ENCODE measurements around the gene KIAA1143.

Gene KIAA1143

GRCh38 chr3:44761424-44762169 is at the start of gene KIAA1143, which contains the start of gene KIF15:
Gene KIAA1143 (minus strand): TSS chr3:44761619. CDS start chr3:44761602, 17 bp downstream.
Gene KIF15 (plus strand): TSS chr3:44761794. CDS start chr3:44761866, 72 bp downstream.
- peak; percentile 91 for FAIRE-seq

- no peak for FAIRE-seq
Observed at GRCh38 chr3:44805960-44806359, 44.5 kb upstream of the KIAA1143 start.

- no peak for FAIRE-seq
Observed at GRCh38 chr3:44803298-44803697, 41.9 kb upstream of the KIAA1143 start.

DNA sequence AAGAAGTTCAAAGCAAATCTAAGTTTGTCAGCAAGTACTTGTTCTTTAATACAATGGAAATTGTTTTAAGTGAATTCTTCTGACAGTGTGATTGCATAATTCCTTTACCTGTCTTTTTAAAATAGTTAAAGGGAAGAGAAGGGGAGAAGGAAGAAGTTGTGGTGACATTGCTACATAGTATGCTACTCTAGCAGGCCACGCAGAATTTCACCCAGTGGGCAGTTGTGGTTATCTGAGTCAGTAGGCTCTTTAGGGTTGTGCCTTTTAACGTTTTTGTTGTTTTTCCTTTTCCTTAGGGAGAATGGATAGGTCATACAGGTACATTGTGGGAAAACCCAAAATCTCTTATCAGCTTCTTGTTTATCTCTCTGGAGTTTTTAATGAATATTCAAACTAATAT is 40.6 kb upstream of the KIAA1143 start:
- FAIRE-seq: no peak

- no peak for FAIRE-seq
Observed at GRCh38 chr3:44795197-44795596, 33.8 kb upstream of the KIAA1143 start.

DNA sequence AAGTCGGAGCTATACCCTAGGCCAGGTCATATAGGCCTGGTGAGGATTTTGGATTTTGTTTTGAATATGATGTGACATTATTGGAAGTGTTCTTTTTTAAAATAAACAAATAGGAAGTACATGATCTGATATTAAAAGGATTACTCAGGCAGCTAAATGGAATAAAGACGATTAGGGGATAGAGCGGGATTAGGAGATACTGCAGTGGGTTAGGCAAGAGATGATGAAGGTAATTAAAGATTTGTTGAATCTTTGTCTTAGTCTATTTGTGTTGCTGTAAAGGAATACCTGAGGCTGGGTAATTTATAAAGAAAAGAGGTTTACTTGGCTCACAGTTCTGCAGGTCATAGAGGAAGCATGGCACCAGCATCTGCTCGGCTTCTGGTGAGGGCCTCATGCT is 21.5 kb upstream of the KIAA1143 start:
- no peak for FAIRE-seq

DNA sequence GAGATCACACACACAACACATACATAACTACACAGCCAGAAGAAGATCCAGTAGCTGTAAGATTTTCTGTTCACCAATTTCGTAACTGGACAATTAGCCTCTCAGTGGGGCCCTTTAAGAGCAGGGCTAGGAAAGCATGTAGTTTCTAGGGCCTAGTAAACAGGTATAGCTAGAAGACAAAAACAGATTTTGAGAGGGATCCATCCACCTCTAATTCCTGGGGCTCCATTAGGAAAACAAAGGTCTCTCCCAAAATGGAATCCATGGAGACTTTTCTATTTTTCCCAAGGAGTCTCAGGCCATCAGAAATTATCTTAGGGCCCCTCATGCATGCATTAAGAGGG is 10.7 kb upstream of the KIAA1143 start:
- no peak for FAIRE-seq

- no peak for FAIRE-seq
Observed at GRCh38 chr3:44771424-44772098, 10.1 kb upstream of the KIAA1143 start.

GRCh38 chr3:44764248-44764647 is 2.8 kb upstream of the KIAA1143 start:
- no peak for FAIRE-seq

DNA sequence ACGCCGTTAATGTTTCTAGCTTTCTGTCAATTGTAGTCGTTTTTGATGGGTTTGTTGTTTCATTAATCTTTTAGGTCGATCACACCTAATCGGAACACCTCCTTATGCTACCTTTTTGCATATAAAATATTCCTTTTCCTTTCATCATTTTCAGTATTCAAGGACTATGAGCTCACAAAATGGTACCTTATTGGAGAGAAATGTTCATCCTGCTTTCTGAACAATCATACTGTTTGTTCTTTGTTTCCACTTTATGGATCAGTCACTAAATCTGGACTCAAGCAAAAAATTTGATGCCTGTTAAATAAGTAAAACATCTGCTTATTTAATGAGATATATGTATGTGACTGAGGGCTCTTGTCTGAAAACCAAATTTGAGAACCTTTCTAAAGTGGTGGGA is 1.3 kb upstream of the KIAA1143 start:
- no peak for FAIRE-seq

DNA sequence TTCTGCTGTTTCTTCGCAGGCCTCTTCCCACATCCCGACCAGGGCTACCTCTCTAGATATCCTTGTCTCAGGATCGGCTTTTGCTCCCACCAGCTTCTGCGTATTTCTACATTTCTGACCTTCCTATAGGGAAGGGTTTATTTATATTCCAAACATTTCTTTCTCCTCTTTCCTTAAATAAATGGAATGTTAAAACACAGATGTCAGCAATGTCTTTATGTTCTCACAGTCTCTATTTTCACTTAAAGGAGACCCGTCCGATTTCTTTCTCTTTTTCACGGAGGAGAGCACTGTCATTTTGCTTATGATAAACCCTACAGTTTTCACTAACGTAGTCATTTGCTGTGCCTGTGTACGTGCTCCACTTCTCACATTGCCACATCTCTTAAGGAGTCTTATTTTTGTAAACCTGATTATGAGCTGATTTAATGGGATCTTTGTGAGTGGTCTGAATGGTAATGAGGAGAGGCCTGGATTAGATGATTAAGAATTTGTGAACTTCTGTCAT is 805 bp upstream of the KIAA1143 start:
- FAIRE-seq: no peak

DNA sequence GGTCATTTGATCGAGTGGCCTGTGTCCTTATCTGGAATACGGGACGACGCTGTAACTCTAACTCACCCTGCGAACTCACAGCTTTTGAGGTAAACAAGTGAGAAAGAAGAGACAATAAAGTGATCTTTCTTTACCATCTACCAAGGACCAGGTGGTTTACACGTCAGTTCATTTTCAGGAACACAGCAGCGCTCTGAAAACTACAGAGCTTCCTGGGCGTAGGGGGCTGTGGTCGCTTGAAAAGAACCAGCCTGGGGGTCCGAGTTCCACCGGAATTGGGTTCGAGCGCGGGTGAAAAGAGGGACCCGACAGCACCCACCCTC is 357 bp downstream of the KIAA1143 start:
- FAIRE-seq: no peak

DNA sequence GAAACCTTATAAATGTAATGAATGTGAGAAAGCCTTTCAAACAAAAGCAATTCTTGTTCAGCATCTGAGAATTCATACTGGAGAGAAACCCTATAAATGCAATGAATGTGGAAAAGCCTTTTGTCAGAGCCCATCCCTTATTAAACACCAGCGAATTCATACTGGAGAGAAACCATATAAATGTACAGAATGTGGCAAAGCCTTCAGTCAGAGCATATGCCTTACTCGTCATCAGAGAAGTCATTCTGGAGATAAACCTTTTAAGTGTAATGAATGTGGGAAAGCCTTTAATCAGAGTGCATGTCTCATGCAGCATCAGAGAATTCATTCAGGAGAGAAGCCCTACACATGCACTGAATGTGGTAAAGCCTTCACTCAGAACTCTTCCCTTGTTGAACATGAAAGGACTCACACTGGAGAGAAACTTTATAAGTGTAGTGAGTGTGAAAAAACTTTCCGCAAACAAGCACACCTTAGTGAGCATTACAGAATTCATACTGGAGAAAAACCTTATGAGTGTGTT is 26.7 kb downstream of the KIAA1143 start:
- FAIRE-seq: no peak

DNA sequence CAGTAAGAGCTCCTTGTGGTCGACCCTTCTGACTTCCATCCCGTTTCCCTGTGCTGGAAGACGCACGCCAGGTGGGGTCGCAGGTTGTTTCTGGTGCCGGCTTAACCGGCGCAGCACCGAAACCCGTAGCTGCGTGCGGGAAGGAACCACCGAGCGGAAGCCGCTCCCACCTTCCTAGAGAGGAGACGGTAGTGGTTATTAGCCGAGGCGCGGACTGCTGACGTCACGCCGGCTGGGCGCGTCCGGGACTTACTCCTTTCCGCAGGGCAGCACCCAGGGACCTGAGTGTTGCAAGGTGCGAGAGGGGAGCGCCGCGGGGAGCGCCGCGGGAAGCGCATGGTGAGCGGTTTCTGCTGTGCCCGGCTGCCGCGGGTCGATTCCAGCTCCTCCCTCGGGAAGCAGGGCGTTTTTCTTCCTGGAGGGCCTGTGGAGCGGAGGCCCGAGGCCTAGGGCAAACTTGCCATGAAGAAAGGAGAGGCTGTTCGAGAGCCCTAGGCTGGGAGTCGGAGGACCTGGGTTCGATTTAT is 32.0 kb downstream of the KIAA1143 start, which contains the start of gene ZNF501:
Gene ZNF501, plus strand, starts transcription at position 252 of the 527 bp plus-strand sequence. CDS start 4,787 bp downstream, outside the sequence.
- FAIRE-seq: no peak

- FAIRE-seq: no peak
Observed at GRCh38 chr3:44722103-44722401, 39.4 kb downstream of the KIAA1143 start.

DNA sequence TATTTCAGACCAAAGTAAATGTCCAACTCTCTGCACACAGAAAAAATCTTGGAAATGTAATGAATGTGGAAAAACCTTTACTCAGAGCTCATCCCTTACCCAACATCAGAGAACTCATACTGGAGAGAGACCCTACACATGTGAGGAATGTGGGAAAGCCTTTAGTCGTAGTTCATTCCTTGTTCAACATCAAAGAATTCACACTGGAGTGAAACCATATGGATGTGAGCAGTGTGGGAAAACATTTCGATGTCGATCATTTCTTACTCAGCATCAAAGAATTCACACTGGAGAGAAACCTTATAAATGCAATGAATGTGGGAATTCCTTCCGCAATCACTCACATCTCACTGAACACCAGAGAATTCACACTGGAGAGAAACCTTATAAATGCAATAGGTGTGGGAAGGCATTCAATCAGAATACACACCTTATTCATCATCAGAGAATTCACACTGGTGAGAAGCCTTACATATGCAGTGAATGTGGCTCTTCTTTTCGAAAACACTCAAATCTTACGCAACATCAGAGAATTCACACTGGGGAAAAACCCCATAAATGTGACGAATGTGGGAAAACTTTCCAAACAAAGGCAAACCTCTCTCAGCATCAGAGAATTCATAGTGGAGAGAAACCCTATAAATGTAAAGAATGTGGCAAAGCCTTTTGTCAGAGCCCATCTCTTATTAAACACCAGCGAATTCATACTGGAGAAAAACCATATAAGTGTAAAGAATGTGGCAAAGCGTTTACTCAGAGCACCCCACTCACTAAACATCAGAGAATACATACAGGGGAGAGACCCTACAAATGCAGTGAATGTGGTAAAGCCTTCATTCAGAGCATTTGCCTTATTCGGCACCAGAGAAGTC is 40.0 kb downstream of the KIAA1143 start:
- no peak for FAIRE-seq

GRCh38 chr3:44712455-44713075 is 48.9 kb downstream of the KIAA1143 start, which contains the start of gene ZNF502:
Gene ZNF502 (plus strand): TSS chr3:44712660. CDS start chr3:44720262, 7,602 bp downstream.
- no peak for FAIRE-seq
